HepG2 (cell line): ENCODE data around the gene TTC6. TPM values are rescaled to one million over a fixed set of nuclear protein-coding genes. Genes with fewer than 3 reads are reported as not detected.
A peak's percentile ranks its signal among the peaks of the same experiment; 100 is the strongest.

Source experiments
- ARID2 ChIP-seq: sonication (generic); formaldehyde crosslinking; IDR thresholded peaks from 2 replicates; pipeline ENCODE4 v1.8.1; 2022; ENCODE audit warnings: mild to moderate bottlenecking, missing genetic modification reagents, borderline replicate concordance
- DNMT3B ChIP-seq: conservative IDR thresholded peaks from 2 replicates; pipeline ENCODE4 v1.6.1; 2016; ENCODE audit warnings: missing biosample characterization, control low read depth
- HOXA3 ChIP-seq: sonication (generic); formaldehyde crosslinking; IDR thresholded peaks from 2 replicates; pipeline ENCODE4 v1.5.0; 2020; ENCODE audit warnings: missing genetic modification reagents
- JUNB ChIP-seq: sonication (generic); formaldehyde crosslinking; IDR thresholded peaks from 2 replicates; pipeline ENCODE4 v1.8.0; 2022; ENCODE audit warnings: missing genetic modification reagents, mild to moderate bottlenecking, borderline replicate concordance
- STAT5B ChIP-seq: sonication (generic); formaldehyde crosslinking; IDR thresholded peaks from 2 replicates; pipeline ENCODE4 v1.4.0; 2020; ENCODE audit warnings: missing genetic modification reagents
- TBX2 ChIP-seq: sonication (generic); formaldehyde crosslinking; IDR thresholded peaks from 2 replicates; pipeline ENCODE4 v1.5.0; 2020; ENCODE audit warnings: missing genetic modification reagents, mild to moderate bottlenecking, borderline replicate concordance
- ZNF205 ChIP-seq: IDR thresholded peaks from 2 replicates; pipeline ENCODE4 v1.6.1; 2018; ENCODE audit warnings: missing biosample characterization, missing genetic modification reagents
- ZNF235 ChIP-seq: sonication (generic); formaldehyde crosslinking; IDR thresholded peaks from 2 replicates; pipeline ENCODE4 v1.8.1; 2023; ENCODE audit warnings: mild to moderate bottlenecking, missing genetic modification reagents, borderline replicate concordance
- ZNF407 ChIP-seq: sonication (generic); formaldehyde crosslinking; IDR thresholded peaks from one replicate; pipeline ENCODE4 v1.5.1; 2020; ENCODE audit warnings: mild to moderate bottlenecking, missing genetic modification reagents; ENCODE audit errors: not compliant biosample characterization
- ZNF503 ChIP-seq: sonication (generic); formaldehyde crosslinking; IDR thresholded peaks from 2 replicates; pipeline ENCODE4 v1.4.0; 2020; ENCODE audit warnings: missing genetic modification reagents
- ZNF639 ChIP-seq: conservative IDR thresholded peaks from 2 replicates; pipeline ENCODE4 v1.6.1; 2018; ENCODE audit warnings: missing genetic modification reagents
- ZNF720 ChIP-seq: sonication (generic); formaldehyde crosslinking; IDR thresholded peaks from 2 replicates; pipeline ENCODE4 v1.4.0; 2020; ENCODE audit warnings: missing genetic modification reagents
- polyA plus RNA-seq, 8 experiments: library from polyadenylated mRNA; depleted of rRNA in 3 of 8; stranded (reverse) in 7 of 8; unstranded in 1 of 8; fragments of >200 nt; fragmentation: Illumina TruSeq in 4 of 8; extraction: Trizol in 4 of 8; gene quantifications; 2 replicates each; pipeline versions ENCODE4 v1.2.1 to v1.2.3, GENCODE V29; 2011 to 2016; ENCODE audit warnings: low read depth in 4 of 8, missing spikeins in 1 of 8, mixed read lengths in 1 of 8; ENCODE audit not compliant: insufficient read depth in 1 of 8
- total RNA-seq, 5 experiments: library from RNA; depleted of rRNA; stranded (reverse); fragments of >200 nt; fragmentation: Illumina TruSeq; extraction: Trizol; gene quantifications; 2 replicates each; pipeline ENCODE4 v1.2.3, GENCODE V29; 2016; ENCODE audit warnings: low read depth in 1 of 5
- TF ChIP-seq, protein P1 (sequence below): sonication (generic); formaldehyde crosslinking; IDR thresholded peaks from 2 replicates; pipeline ENCODE4 v1.9.0; 2021; ENCODE audit warnings: missing genetic modification reagents, mild to moderate bottlenecking, borderline replicate concordance
- TF ChIP-seq, protein P2 (sequence below): IDR thresholded peaks from 2 replicates; pipeline ENCODE4 v1.6.1; 2018; ENCODE audit warnings: missing genetic modification reagents, mild to moderate bottlenecking, missing compliant biosample characterization

TTC6 gene
- total and polyA plus RNA-seq, 2 of the 13 experiments (the other 11 are each of a cell fraction or from before 2014, with no cell fraction given), result 9.3 to 27.4 TPM

DNA sequence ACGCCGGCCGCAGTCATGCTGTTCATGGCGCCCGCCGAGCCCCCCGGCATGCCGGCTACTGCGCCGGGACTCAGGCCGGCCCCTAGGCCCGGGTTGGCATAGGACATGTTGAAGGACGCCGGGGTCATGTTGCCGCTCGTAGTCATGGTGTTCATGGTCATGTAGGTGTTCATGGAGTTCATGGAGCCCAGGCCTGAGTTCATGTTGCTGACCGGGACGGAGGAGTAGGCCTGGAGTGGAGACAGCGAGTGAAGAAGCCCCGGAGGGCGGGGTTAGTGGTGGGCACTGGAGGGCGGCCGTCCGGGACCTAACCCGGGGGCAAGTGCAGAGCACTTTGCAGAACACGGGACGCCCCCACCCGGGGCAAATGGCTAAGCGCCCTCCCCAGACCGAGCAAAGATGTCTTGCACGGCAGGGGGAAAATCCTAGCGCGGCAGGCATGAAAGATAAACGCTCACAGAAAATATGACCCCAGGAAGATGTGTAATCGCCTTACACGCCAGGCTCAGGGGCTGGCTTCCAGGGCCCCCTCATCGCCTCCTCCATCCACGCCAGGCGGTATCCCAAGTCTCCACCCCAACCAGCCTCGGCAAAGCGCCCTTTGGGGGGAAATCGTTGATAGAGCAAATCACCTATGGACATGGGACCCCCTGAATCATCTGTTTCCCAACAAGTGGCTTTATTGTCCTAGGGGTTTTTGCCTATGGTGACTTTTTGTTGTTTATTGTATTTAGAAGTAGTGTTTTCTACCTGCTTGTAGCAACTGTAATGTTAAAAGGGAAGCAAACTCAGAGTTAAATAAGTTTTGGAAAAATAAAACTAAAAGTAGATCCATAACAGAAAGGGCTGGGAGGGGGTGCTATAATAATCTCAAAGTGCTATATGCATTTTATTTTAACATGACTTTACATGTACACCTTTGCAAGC, 2.7 kb upstream of the TTC6 start (continued):
- TF ChIP-seq ZNF407 (CRISPR knock-in tag), result no peak
- TF ChIP-seq HOXA3 (CRISPR knock-in tag), result no peak; the same call in 1 of the 2 replicates
- no peak for TF ChIP-seq ZNF639 (CRISPR knock-in tag)
- no peak for TF ChIP-seq ZNF720 (CRISPR knock-in tag)
- TF ChIP-seq, protein P1, sequence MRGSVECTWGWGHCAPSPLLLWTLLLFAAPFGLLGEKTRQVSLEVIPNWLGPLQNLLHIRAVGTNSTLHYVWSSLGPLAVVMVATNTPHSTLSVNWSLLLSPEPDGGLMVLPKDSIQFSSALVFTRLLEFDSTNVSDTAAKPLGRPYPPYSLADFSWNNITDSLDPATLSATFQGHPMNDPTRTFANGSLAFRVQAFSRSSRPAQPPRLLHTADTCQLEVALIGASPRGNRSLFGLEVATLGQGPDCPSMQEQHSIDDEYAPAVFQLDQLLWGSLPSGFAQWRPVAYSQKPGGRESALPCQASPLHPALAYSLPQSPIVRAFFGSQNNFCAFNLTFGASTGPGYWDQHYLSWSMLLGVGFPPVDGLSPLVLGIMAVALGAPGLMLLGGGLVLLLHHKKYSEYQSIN (CRISPR knock-in tag), result no peak
- no peak for TF ChIP-seq DNMT3B
- no peak for TF ChIP-seq STAT5B (CRISPR knock-in tag)
- 0 out of 2 replicates have a peak, but pooled peaks have one; percentile 51 for TF ChIP-seq ZNF205
- TF ChIP-seq ZNF235 (CRISPR knock-in tag), result peak; percentile 25; the same call in 1 of the 2 replicates
- TF ChIP-seq, protein P2, sequence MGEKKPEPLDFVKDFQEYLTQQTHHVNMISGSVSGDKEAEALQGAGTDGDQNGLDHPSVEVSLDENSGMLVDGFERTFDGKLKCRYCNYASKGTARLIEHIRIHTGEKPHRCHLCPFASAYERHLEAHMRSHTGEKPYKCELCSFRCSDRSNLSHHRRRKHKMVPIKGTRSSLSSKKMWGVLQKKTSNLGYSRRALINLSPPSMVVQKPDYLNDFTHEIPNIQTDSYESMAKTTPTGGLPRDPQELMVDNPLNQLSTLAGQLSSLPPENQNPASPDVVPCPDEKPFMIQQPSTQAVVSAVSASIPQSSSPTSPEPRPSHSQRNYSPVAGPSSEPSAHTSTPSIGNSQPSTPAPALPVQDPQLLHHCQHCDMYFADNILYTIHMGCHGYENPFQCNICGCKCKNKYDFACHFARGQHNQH (CRISPR knock-in tag), result 0 out of 2 replicates have a peak, but pooled peaks have one; percentile 43
- 0 out of 2 replicates have a peak, but pooled peaks have one; percentile 20 for TF ChIP-seq ZNF503 (CRISPR knock-in tag)
- TF ChIP-seq JUNB (CRISPR knock-in tag), result no peak
- TF ChIP-seq ARID2, result no peak
- no peak for TF ChIP-seq TBX2 (CRISPR knock-in tag)
